Brain microvascular endothelial cell (primary cell): ENCODE measurements around the gene KCND3.

Source experiments
- DNase-seq: peaks from one replicate; pipeline ENCODE4 v3.0.0-alpha.2; 2020
- H3K27ac ChIP-seq: fragments of 250-450 bp; sonication (Bioruptor Pico); 2 replicates; pipeline ENCODE4 v1.5.1; 2020; ENCODE audit warnings: mild to moderate bottlenecking, moderate library complexity
- H3K27me3 ChIP-seq: fragments of 250-450 bp; sonication (Bioruptor Pico); replicated peaks from 2 replicates; pipeline ENCODE4 v1.5.1; 2020; ENCODE audit warnings: mild to moderate bottlenecking
- H3K36me3 ChIP-seq: fragments of 250-450 bp; sonication (Bioruptor Pico); replicated peaks from 2 replicates; pipeline ENCODE4 v1.5.1; 2020; ENCODE audit warnings: mild to moderate bottlenecking
- H3K4me3 ChIP-seq: 2 replicates; pipeline ENCODE4 v1.5.1; 2011; ENCODE audit warnings: low read depth, mild to moderate bottlenecking, control low read depth, low read length, moderate library complexity
- in situ Hi-C: cut with HindIII; loops from 2 replicates; pipeline ENCODE4 v1.10.0; 2017; ENCODE audit warnings: low sequenced_read_pairs, low pct_ligation_motif_present
- TF ChIP-seq, protein P1 (sequence below): IDR thresholded peaks from 2 replicates; pipeline ENCODE4 v1.5.1; 2011; ENCODE audit warnings: low read depth, mild to moderate bottlenecking, moderate library complexity, low read length, control low read depth, inconsistent platforms; ENCODE audit errors: missing control alignments

Gene KCND3

DNA sequence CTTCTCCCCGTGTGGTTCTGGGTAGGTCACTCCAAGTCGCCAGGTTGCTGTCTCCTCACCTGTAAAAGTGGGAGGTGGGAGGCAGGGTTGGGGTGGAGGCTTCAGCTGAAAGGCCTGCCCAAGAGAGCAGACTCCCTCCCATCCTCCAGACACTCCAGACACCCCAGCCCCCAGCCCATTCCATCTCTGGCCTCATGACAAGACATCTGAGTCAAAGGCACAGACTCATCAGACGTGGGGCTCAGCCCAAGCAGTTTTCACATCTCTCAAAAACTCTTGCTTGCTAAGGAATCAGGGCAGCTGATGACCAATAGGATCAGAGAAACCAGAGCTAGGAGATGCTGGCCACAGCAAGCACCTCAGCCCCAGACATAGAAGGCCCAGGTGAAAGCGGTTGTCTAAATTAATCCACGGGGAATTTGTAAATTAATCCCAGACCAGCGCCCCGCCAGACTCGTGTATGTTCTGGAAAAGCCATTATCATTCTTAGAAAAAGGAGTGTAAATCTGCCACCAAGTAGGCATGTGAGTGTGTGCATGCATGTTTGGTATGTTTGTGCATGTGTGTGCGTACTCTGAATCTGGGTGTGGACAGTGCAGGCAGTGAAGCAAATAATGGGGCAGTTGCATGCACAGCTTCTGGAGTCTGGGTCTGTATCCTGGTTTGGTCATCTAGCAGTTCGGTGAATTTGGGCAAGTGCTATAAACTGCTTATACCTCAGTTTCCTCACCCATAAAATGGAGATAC, 55.2 kb downstream of the KCND3 start:
- TF ChIP-seq, protein P1, sequence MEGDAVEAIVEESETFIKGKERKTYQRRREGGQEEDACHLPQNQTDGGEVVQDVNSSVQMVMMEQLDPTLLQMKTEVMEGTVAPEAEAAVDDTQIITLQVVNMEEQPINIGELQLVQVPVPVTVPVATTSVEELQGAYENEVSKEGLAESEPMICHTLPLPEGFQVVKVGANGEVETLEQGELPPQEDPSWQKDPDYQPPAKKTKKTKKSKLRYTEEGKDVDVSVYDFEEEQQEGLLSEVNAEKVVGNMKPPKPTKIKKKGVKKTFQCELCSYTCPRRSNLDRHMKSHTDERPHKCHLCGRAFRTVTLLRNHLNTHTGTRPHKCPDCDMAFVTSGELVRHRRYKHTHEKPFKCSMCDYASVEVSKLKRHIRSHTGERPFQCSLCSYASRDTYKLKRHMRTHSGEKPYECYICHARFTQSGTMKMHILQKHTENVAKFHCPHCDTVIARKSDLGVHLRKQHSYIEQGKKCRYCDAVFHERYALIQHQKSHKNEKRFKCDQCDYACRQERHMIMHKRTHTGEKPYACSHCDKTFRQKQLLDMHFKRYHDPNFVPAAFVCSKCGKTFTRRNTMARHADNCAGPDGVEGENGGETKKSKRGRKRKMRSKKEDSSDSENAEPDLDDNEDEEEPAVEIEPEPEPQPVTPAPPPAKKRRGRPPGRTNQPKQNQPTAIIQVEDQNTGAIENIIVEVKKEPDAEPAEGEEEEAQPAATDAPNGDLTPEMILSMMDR = no peak
- in situ Hi-C loops = no loop called here

DNA sequence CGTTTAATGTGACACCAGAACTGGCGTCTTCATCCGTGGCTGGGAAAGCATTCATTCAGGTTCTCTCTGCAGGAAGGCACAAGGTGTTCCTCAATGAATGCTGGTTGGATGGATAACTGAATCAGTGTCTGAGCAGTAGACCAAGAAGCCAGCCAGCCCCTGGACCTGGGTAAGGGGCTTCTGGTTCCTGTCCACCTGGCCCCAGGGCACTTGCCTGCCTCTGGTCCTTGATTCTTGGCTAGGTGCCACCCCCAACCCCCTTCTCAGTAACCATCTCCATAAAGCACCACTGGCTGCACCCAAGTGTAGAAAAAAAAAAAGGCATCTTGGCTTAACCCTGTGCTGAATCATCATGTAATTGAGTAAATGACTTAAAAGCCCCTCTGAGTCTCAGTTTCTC, 59.1 kb downstream of the KCND3 start:
- in situ Hi-C loops = no loop called here
- TF ChIP-seq, protein P1 = no peak
- Histone ChIP-seq H3K27me3 (no peaks in the 10 kb centered on the region), H3K27ac (no peak overlapping the region), H3K36me3 (no peaks in the 10 kb centered on the region), H3K4me3 (no peak overlapping the region)
- DNase-seq = no peak

More for the DNA sequence above, 55.2 kb downstream of the KCND3 start:
- H3K27me3 ChIP-seq = no peaks in the 10 kb centered on the region
- H3K36me3 ChIP-seq = no peaks in the 10 kb centered on the region
- no peak overlapping the region for H3K27ac ChIP-seq
- no peak for DNase-seq
- H3K4me3 ChIP-seq = no peak overlapping the region

DNA sequence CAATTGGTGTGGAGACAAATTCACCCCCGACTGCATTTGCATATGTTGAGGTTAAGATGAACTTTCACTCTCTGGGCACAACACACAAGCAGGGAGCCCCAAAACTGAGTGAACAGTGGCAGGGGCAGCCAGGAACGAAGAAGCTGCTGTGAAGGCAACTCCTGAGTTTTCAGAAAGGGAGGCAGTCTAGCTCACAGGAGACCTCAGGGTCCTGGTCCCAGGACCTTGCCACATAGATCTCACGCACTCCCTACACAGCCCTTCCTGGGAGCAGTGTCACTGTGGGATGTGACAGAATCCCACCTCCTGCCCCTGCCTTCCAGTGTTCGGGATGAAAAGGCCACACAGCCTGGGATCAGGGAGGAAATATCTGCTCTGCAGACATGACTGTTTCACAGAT, 60.9 kb downstream of the KCND3 start:
- TF ChIP-seq, protein P1 = no peak
- no peaks in the 10 kb centered on the region for H3K36me3 ChIP-seq
- in situ Hi-C loops = no loop called here
- no peak overlapping the region for H3K27ac ChIP-seq
- no peak overlapping the region for H3K4me3 ChIP-seq
- no peak for DNase-seq
- no peaks in the 10 kb centered on the region for H3K27me3 ChIP-seq

DNA sequence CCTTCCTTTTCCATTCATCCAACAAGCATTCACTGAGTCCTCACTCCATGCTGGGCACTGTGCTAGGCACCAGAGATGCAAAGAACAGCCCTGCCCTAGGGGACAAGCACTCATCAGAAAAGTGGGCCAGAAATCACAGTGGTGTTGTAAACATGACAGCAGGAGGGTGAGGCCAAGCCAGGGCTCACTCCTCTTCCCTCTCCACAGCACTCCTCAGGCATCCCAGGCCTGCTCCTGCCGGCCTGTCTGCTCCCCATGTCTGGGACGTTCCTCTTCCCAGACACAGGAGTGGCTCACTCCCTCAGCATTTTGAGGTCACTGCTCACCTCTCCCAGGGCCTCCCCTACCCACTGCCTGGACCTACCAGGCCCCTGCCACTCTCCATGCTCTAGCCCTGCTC, 61.8 kb downstream of the KCND3 start:
- no peak overlapping the region for H3K27ac ChIP-seq
- H3K36me3 ChIP-seq = no peaks in the 10 kb centered on the region
- DNase-seq = no peak
- H3K27me3 ChIP-seq = no peaks in the 10 kb centered on the region
- in situ Hi-C loops = no loop called here
- H3K4me3 ChIP-seq = no peak overlapping the region
- TF ChIP-seq, protein P1 = no peak

DNA sequence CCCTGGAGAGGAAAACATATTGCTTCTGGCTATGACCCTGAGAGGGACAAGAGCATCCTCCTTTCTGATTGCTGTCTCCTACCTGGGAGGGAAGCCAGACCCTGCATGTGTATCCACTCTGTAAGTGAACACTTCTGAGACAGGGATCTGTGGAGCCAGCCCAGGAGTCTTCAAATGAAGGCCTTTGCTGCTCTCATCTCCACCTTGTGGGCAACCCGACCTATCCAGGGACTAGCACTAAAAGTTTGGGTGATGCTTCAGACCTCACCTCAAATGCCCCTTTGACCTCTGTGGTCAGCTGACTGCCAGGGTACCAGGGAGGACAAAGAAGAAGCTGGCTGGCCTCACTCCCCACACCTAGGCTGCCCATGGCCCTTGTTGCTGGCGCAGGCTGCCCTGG, 64.7 kb downstream of the KCND3 start:
- H3K36me3 ChIP-seq = no peaks in the 10 kb centered on the region
- TF ChIP-seq, protein P1 = no peak
- DNase-seq = no peak
- in situ Hi-C loops = no loop called here
- H3K27ac ChIP-seq = no peak overlapping the region
- H3K27me3 ChIP-seq = no peaks in the 10 kb centered on the region
- H3K4me3 ChIP-seq = no peak overlapping the region

DNA sequence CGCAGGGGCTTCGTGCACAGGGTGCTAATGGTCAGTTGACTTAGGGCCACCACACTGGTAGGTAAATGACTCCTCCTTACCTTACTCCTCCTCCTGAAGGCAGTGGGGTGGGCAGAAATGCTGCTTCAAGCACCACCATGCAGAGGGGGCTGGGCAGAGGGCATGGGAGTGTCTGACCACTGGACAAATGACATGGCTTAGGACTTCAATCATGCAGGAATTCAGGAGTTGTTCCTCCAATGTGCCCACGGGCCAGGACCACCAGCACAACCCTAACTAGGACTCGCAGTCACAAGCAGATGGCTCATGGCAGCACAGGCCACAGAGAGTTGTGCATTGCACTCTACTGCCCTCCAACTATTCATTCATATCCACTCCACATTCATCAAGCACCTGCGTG, 65.7 kb downstream of the KCND3 start:
- Histone ChIP-seq H3K36me3 (no peaks in the 10 kb centered on the region), H3K27me3 (no peaks in the 10 kb centered on the region), H3K27ac (no peak overlapping the region), H3K4me3 (no peak overlapping the region)
- TF ChIP-seq, protein P1 = no peak
- no peak for DNase-seq
- in situ Hi-C loops = no loop called here
